T47D (cell line): ENCODE data around the gene FSHR.

ENCODE experiments used
- DNase-seq, 2 experiments: peaks; one replicate each; pipeline versions ENCODE4 v3.0.0 to v3.0.0-alpha.2; 2011 to 2012; ENCODE audit warnings: low read depth in 1 of 2, low spot score in 1 of 2
- JUND ChIP-seq: IDR thresholded peaks from 2 replicates; pipeline ENCODE4 v1.6.1; 2012; ENCODE audit warnings: low read depth
- in situ Hi-C: cut with HindIII; loops from 2 replicates; pipeline ENCODE4 v1.10.0; 2016; ENCODE audit warnings: low sequenced_read_pairs, low pct_unique_long_range_greater_than_20kb

Gene FSHR

GRCh38 chr2:49105506-49105905, 48.8 kb downstream of the FSHR start:
- in situ Hi-C loops: no loop called here
- no peak for DNase-seq
- no peak for TF ChIP-seq JUND

DNA sequence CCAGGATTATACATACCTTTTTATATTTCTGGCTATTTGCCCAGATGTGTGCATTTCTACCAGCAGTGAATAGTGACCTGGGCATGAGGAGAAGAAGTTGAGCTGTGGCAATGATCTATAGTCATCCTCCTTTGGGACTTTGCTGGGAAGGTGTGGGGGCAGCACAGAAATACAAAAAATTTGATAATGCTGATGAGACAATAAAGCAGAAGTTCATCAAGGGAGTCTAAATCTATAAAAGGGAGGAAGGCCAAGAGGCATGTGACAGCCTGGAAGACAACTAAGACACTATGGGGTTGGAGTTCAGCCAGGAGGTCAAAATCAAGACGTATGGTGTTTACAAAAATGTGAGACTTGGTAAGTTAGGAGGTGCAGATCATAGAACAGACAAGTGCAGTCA, 52.2 kb downstream of the FSHR start:
- no peak for DNase-seq
- no peak for TF ChIP-seq JUND
- in situ Hi-C loops: no loop called here

GRCh38 chr2:49080681-49081080, 73.6 kb downstream of the FSHR start:
- no peak for DNase-seq
- in situ Hi-C loops: no loop called here
- no peak for TF ChIP-seq JUND

GRCh38 chr2:49070716-49071115, 83.6 kb downstream of the FSHR start:
- no peak for TF ChIP-seq JUND
- no peak for DNase-seq
- in situ Hi-C loops: no loop called here

DNA sequence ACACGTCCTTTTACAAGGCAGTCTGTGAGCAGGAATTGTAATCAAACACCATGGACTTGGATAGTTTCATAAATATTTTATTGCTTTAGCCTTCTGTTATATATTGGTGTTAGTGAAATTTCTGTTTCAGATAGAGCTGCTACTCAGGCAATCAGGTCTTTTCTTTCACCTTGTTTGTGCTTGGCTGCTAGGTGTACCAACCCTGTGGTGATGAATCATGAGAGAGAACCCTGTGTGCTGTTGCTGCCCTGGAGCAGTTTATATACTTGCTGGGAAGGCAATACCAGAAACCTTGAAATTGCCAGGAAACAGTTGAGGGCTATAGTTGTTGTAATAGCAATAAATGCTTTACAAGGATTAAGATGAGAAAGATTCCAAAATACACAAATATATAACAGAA, 84.5 kb downstream of the FSHR start:
- in situ Hi-C loops: no loop called here
- no peak for DNase-seq
- no peak for TF ChIP-seq JUND

- no peak for DNase-seq
- in situ Hi-C loops: no loop called here
- no peak for TF ChIP-seq JUND
Observed at GRCh38 chr2:49068613-49069012, 85.7 kb downstream of the FSHR start.

DNA sequence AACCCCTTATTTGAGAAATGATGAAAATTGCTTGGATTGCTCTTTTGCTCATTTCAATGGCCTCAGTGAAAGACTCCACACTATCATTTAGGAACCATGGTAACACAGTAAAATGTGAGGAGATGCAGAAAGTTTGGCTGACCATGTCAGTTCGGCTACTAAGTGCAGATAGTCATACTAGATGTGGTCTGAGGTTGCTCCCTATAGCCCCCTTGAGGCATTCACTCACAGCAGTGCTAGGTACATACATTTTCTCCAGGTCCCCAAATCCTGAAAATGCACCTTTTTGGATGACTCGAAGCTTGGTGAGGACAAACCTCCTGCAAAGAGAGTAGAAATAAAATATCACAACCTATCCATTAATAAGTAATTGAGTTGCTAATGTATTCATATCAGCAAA, 86.3 kb downstream of the FSHR start:
- TF ChIP-seq JUND: no peak
- in situ Hi-C loops: no loop called here
- no peak for DNase-seq

- in situ Hi-C loops: no loop called here
- DNase-seq: no peak
- no peak for TF ChIP-seq JUND
Observed at GRCh38 chr2:49053156-49053555, 101.2 kb downstream of the FSHR start.

DNA sequence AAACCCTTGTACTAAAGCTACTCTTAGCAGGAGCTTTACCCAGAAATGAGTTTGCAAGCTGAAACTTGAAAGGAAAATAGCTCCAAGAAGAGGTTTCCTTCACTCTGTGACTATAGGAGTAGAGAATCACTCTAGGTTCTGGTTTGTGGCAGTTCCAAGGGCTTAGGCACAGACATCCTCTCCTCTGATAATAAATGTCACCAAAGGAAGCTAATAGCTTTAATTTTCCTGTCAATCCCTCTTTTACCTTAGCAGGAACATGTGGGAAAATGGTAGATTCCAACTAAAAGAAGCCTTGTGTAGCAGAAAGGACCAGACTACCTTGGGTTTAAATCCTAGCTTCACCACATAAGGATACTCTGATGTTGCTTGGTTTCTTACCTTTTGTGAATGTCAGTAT, 104.0 kb downstream of the FSHR start:
- in situ Hi-C loops: no loop called here
- no peak for TF ChIP-seq JUND
- no peak for DNase-seq

GRCh38 chr2:49049161-49049560, 105.2 kb downstream of the FSHR start:
- in situ Hi-C loops: no loop called here
- no peak for TF ChIP-seq JUND
- no peak for DNase-seq

GRCh38 chr2:49045083-49045482, 109.2 kb downstream of the FSHR start:
- no peak for TF ChIP-seq JUND
- in situ Hi-C loops: no loop called here
- DNase-seq: no peak

- no peak for TF ChIP-seq JUND
- in situ Hi-C loops: no loop called here
Observed at GRCh38 chr2:49044350-49045079, 109.8 kb downstream of the FSHR start.

DNA sequence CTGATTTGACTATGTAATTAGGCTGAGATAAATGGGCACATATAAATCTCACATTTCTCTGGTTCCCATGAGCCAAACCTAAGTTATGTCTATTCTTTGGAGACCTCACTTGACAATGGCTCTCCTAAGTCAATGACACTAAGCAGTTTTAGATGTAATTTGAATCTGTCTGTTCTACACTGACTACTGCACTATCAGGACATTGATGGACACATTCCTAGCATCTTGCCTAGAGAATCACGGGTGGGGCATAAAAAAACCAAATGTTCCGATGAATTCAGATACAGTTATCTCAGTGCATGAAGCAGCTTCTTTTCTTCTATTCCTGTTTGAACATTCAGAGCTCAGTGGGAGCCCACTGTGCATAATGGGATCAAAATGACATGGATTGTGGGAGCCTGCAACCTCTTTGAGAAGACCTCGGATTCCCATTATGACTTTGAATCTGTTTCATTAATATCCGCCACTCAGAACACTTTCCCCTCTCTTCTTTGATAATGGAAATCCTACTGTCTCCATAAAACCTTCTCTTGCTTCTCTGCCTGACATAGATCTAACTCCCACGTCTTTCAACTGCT, 110.8 kb downstream of the FSHR start:
- no peak for DNase-seq
- in situ Hi-C loops: no loop called here
- no peak for TF ChIP-seq JUND

More at GRCh38 chr2:49044350-49045079, 109.8 kb downstream of the FSHR start:
- DNase-seq: no peak

DNA sequence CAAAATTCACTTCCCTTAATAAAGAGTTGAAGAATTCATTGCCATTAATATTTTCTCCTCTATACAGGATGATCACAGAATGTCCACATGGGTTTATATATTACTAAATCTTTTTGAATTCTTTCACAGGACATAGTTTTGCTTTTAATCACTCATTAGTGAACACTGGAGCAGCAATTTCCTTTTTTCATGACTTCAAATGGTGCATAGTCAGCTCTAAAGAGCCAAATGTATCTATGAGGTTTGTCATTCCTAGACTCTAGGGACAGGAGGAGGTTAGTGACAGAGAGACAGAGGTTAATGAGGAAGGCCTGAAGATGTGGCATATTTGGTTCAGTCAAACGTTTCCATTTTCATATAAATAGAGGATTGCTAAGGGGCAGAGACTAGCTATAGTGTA, 111.8 kb downstream of the FSHR start:
- DNase-seq: no peak
- no peak for TF ChIP-seq JUND
- in situ Hi-C loops: no loop called here
